Activated CD4-positive, CD25-positive, alpha-beta regulatory T cell treated with anti-CD3 and anti-CD28 coated beads, Interleukin-2, amount 50 U/mL, for 16 hours (primary cell): ENCODE measurements around the gene MDK.

Source experiments
- DNase-seq: peaks from one replicate; pipeline ENCODE4 v3.0.0-alpha.2; 2020; ENCODE audit warnings: low read depth, low spot score

The MDK gene

DNA sequence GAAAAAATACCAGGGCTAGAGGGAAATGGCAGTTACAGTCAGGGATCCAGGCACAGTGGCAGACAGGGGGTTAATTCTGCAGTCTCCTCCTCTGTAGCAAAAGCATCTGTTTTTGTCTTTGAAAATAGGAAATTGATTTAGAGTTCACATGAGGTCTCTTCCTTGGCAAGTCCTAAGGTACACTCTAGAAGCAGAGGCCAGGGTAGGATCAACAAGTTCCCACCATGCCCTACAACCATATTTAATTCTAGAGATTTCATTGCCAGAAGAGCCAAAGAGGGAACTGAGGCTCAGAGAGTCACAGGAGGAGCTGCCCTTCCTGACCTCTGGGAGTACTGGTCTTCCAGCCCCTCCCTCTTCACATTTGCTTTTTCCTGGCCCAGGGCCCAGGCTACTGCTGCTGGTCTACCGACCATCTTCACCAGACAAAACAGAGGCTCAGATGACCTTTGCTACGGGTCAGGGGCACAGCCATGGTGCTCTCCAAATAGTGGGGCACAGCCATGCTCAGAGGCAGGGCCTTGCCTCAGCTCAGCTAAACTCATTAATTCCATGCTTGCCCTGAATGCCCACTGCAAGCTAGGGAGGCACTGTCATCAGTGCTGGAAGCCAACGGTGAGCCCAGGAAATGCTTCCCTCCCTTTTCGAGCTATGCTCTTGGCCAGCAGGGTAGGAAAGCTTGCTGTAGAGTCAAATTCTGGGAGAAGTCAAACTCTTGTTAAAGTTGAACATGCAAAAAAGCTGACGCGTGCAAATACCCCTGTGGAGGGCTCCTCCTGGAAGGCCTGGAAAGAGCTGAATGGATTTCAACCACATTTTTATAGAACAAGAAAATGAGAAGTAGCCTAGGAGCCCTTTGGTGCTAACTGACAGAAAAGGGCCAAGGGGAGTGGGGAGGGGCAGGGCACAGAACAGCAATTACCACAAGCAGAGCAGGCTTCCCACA is 21.8 kb downstream of the MDK start:
- DNase-seq, result no peak

DNA sequence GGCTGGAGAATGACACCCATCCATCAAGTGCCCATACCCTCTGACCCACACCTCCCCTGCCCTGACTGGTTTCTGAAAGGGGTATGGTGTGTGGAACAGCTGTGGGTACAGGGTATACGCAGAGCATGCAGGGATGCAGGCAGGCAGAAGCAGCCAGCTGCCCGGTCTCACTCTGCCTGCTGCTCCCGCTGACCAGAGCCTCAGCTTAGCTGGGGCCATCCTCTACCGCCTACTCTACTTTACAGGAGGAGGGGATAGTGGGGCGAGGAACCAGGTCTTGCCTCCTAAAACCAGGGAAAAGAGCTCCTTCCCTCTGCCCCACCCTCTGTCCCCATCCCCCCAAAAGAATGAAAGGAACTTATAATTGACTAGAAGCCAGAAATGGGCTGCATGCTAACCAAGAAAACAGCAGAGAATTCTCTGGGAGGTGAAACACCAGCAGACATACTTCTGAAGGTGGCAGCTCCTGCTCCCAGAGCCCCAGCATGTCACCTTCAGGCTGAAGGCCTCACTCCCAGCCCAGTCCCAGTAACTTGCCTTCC is 23.1 kb downstream of the MDK start:
- DNase-seq, result no peak

DNA sequence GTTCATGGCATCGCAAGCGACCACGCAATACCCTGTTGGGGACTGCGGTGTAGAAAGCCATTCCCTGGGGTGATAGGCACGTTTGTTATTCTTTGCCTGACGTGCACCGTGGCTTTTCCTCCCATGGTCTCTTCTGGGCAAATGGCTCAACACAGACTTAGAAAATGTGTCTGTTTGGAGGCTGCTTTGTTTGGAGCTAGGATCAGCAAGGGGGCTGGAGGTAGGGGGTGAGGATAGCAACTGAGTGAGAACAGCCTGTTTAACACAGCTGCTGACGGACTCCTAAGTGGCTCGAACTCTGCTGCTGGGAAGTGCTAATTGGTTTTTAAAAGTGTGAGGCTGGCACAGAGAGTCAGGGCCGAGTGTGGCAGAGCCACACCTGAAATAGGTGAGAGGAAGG is 26.2 kb downstream of the MDK start:
- DNase-seq, result no peak

DNA sequence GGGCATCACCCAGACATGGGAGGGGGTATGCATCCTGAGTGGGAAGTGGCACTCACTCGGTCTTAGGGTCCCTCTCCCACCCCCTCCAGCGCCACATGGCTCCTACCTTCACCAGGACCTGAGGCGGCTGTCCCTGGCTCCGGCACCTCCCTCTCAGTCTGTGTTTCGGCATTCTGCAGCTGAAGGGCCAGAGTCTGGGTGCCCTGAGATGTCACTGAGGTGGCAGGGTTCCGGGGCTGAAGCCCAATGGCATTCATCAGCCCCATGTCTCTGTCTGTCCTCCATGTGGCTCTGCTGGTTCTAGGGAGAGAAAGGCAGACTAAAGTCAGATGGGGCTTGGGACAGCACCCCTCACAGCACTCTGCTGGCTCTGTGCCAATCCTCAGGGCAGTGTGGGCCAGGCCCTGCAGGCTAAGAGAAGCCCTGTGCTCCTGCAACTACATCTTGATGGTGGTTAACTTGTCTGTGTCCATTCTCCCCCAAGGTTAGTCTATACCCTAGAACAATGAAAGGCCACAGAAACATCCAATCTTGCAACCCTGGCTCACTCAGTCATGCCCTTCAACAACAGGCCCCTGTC is 27.0 kb downstream of the MDK start:
- DNase-seq, result no peak

DNA sequence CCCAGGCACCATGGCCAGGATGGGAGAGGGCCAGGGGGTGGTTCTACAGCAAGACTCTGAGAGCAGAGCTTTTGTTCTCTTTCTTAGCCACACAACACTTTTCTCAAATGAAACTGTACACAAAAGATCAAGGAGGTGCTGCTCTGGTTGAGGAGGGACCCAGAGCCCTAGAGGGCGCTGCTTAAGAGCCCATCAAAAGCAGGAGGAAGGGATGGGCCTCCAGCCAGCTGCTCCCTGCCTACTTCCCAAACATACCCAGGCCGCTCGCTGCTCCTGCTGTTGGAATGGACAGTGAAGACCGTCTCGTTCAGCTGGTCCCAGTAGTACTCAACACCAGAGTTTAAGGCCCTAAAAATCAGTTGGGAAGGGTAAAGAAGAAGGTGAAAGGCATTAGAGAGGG is 28.6 kb downstream of the MDK start:
- DNase-seq, result no peak

DNA sequence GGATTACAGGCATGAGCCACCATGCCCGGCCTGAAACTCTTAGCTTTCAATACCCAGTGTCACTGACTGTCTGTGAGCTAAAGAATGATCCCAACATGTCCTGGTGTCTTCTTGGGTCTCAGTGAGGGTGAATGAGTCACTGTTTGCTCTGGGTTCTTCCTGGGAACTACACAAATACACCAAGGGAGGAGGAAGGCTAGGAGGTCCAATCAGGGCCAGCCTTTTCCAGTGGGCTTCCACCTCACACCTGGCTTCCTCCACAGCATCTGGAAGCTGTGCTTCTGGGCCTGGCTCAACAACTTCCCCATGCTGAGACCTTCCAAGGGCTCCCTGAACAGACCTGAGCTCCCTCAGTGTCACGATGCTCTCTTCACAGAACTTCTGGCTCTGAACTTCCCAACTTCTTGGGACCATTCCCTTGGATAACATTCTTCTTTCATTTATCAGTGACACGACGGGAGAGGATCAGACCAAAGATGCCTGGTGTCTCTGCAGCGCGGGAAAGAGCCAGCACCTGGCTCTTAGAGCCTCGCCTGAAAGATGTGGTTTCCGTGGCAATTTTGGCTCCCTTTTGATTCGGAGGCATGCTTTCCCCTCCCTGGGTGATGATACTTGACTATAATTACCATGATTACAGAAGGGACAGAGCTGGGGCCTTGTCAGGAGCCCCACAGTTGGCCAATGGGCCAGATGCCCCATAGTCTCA is 32.4 kb downstream of the MDK start:
- no peak for DNase-seq

DNA sequence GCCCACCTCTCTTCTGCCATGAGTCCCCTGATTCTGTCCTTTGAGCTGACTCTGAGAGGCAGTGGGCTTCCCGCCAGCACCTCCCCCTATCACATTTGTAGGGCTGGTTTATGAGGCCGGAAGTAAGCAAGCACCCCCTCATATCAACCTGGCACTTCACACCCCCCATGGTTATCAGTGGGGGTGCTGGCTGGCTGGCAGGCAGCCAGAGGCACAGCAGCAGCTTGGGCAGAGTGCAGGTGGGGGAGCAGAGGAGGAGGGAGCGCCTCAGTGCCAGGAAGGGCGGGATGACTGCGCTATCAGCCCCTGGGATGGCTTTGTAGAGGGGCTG is 33.0 kb downstream of the MDK start:
- no peak for DNase-seq

DNA sequence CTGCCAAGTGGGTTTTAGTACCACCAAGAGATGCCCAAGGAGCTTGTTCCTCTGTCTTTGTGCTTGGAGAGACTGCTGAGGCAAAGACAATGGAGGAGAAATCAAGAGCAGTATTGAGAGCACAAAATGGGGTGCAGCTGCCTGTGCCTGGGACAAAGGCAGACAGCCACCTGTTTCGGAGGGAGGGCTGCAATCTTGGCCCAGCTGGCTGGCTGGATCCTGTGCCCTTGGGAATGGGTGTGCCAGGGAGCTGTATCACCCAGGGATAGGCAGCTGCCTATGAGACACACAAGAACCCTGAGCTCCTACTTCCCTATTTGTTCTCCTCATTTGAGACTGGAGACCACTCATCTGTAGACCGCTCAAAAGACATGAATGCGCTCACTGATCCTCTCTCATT is 33.4 kb downstream of the MDK start:
- DNase-seq, result no peak

DNA sequence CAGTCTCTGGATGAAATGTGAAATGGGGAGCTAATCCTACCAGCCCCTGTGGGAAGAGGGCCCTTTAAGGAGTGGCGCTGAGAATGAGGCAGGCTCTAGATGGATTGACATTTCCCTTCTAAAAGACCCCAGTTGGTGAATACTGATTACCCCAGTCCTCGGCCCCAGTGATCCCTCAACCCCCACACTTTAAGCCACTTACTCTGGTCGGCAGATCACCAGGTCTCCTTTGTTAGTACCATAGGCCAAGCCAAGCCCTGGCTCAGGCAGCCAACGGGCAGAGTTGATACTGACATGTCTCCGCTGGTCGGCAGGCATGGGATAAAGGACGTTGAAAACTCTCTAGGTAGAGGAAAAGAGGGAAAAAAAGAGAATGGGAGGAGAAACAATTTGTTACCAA is 36.2 kb downstream of the MDK start:
- no peak for DNase-seq

DNA sequence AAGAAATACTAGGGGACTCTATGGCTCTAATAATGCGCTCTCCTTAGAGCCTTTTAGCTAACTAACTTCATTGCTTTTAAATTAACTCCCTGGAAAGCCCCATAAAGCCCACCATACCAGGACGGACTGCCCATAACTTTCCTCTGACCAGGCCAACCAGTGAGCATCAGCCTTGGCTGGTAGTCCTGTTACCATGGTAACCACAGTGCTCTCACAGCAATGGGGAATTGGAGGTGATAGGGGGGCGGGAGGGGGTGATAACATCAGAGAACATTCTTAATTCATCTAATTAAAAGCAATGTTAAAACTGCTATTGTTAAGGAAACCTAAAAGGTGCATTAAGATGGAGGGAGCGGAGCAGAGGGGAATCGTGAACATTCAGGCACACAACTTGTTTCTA is 37.3 kb downstream of the MDK start:
- DNase-seq, result no peak

DNA sequence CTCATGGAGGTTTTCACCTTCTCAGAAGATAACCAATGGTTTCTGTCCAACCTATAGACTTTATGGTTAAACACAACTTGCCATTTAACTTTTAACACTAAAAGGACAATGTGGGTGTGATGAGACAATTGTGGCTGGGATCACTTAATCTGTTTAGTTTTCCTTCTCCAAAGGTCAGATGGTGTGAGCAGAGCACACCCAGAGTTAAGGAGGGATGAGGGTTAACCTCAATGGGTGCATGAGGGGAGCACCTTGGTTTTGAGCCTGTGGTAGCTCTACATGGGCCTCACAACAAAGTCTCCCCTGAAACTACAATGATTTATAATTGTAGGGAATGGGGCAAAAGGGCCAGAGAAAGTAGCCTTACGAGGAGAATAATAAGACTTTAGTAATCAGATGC is 39.0 kb downstream of the MDK start:
- DNase-seq, result no peak

DNA sequence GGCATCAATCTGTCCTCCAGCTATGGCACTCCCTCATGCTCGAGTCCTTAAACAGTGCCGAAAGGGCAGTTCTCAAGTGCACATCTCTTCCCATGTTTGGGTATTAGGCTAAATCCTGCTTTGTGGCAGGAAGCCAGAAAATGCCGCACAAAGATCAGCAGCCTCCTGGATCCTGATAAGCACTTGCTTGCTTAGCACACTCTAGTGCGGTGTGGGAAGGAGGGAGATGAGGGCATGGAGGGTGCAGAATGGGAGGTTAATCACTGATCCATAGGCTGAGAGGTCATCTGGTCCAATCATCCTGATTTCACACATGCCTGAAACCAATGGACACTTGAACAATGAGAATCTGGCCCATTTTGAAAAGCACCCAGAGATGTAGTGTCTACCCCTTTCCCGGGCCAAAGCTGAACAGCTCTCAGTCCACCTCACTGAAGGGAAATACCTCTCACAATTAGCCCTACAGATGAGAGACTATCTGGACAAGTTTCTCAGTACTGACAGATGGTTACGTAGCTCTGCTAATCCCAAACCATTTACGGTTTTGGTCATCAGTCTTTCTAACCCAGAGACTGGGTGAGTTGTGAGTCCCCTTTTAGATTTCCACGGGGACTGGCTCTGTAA is 39.9 kb downstream of the MDK start:
- no peak for DNase-seq

DNA sequence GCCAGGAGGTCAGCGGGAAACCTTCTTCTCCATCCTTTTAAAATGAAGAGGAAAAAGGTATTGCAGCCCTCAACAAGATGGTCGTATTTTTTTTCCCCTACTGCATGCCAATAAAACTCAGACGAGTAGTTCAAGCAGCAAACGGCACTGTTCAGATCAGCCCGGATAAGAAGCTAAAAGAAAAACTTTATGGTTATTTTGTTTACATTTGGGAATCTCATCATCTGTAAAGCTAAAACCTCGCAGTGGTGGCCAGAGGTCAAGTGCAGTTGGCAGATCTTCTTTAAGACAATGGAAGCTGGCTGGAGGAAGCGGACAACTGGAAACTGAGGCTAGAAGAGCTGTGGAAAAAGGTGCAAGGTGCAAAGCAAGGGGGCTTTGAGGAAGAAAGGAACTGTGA is 41.1 kb downstream of the MDK start:
- no peak for DNase-seq

DNA sequence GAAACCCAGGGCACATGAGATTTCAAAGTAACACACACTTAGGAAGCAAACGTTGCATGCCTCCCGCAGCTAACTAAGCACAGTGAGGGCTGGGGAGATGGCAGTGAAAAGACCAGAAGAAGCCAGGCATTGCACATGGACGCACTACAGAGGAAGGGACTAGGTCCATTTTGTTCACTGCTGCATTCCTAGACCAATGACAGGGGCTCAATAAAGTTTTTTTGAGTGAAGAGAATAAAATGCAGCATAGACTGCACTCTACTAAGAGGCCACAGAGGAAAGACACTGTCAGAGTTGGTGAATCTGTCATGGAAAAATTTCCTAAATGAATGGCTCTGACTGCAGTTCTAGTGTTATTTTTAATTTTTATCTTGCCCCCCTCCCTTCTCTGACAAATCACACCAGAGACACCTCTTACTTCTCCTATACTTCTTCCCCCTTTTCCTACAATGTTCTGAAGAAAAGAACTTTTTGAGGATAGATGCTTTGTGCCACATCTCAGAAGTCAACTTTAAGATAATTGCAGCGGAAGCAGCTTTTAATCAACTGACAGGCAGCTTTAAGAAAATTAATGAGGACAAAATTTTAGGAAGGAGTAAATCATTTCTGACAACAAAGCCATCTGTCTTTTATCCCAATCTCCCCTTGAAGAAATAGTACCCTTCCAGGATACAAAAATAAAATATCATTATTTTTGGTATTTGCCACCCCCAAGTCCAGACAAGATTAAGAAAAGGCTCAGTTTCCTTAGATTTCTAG is 44.9 kb downstream of the MDK start:
- DNase-seq, result no peak

DNA sequence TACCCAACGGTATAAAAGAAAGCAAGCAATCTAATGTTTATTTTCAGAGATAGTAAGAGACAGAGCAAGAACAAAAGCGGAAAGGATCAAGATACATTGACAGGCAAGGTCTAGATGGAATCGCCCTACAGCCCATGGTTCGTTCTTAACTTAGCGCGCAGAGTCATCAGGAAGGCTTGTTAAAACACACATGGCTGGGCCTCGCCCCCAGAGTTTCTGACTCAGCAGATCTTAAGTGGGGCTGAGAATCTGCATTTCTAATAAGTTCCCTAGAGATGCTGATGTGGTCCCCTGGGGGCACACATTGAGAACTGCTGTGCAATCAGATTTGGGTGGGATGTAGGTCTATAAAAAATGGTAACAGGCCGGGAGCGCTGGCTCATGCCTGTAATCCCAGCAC is 45.9 kb downstream of the MDK start:
- DNase-seq, result no peak

DNA sequence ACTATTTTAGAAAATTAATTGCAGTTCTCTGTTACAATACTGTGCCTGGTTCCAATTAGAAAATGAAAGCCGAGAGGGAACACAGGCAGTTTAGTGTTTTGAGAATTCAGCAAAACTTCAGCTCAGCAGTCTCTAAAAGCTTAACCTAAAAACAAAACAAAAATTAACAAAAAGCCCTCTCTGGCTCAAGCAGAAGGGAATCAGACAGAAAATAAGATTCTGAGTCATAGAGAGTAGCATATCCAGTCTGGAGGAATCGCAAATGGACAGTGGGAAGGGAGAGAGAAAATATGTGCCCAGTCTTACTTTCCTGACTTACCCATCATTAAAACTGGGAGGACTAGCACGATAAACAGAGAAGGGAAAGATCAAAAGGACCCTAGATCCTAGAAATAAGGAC is 48.2 kb downstream of the MDK start:
- no peak for DNase-seq

DNA sequence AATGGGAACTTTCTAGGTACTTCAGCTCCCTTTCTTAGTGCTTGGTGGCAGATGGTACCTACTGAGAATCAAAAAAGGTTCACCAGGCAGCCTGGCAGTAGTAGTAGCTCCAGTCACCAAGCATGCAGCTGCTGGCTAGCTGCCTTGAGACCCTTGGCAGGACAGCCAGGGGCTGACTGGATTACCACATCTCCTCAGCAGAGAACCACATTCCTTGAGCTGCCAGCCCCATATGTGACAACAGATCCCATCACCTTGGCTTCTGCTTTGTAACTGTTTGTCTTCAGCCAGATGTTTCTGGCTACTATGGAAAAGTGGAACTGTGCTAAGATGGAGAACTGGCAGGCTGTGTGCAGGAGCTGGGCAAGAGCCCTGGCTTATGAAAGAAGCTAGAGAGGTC is 49.7 kb downstream of the MDK start:
- no peak for DNase-seq
